ENCODE results near the gene LDLRAD3.

DNA sequence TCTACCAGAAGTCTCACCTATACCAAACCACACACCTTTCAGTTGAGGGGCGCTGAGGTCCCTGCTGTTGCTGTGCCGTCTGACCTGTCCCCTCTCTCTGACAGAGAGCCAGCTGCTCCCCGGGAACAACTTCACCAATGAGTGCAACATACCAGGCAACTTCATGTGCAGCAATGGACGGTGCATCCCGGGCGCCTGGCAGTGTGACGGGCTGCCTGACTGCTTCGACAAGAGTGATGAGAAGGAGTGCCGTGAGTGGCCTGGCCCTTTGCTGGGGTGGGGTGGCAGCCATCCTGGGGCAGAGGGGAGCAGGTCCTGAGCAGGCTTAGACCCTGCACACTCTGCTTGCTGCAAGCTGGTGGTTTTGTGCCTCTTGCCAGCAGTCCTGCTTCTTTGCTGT, 92.1 kb downstream of the LDLRAD3 start:
- TF ChIP-seq, protein P1, sequence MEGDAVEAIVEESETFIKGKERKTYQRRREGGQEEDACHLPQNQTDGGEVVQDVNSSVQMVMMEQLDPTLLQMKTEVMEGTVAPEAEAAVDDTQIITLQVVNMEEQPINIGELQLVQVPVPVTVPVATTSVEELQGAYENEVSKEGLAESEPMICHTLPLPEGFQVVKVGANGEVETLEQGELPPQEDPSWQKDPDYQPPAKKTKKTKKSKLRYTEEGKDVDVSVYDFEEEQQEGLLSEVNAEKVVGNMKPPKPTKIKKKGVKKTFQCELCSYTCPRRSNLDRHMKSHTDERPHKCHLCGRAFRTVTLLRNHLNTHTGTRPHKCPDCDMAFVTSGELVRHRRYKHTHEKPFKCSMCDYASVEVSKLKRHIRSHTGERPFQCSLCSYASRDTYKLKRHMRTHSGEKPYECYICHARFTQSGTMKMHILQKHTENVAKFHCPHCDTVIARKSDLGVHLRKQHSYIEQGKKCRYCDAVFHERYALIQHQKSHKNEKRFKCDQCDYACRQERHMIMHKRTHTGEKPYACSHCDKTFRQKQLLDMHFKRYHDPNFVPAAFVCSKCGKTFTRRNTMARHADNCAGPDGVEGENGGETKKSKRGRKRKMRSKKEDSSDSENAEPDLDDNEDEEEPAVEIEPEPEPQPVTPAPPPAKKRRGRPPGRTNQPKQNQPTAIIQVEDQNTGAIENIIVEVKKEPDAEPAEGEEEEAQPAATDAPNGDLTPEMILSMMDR (IDR thresholded peaks at IDR 0.05; ENCODE audit: low read depth, low read length), result no peak
- no peak for TF ChIP-seq EZH2phosphoT487 (IDR thresholded peaks at IDR 0.05; ENCODE audit: low read depth)
